HG03064 (cell line): Measurements from ENCODE around the gene KCTD3.

Experiments
- ATAC-seq: cut with Tn5 transposase; IDR thresholded peaks from one replicate; pipeline ENCODE4 v1.9.1; 2021; ENCODE audit warnings: low read depth; ENCODE audit not compliant: unreplicated experiment

Gene KCTD3

GRCh38 chr1:215566556-215567490 is at the start of gene KCTD3:
TSS of gene KCTD3 (plus strand) at chr1:215567304. CDS start at chr1:215567686, 382 bp downstream.
- peak; percentile 71 for ATAC-seq

GRCh38 chr1:215517441-215517891 is 49.6 kb upstream of the KCTD3 start:
- no peak for ATAC-seq

- ATAC-seq, result no peak
These were observed 48.5 kb upstream of the KCTD3 start for GRCh38 chr1:215518594-215518993.

- ATAC-seq, result no peak
These were observed 45.8 kb upstream of the KCTD3 start for GRCh38 chr1:215521279-215521678.

- no peak for ATAC-seq
These were observed 43.8 kb upstream of the KCTD3 start for GRCh38 chr1:215523128-215523861.

GRCh38 chr1:215523906-215524305 is 43.2 kb upstream of the KCTD3 start:
- ATAC-seq, result no peak

- ATAC-seq, result no peak
These were observed 40.8 kb upstream of the KCTD3 start for GRCh38 chr1:215526147-215526845.

- ATAC-seq, result no peak
These were observed 40.3 kb upstream of the KCTD3 start for GRCh38 chr1:215526846-215527151.

GRCh38 chr1:215529111-215529510 is 38.0 kb upstream of the KCTD3 start:
- ATAC-seq, result no peak

- ATAC-seq, result no peak
These were observed 37.5 kb upstream of the KCTD3 start for GRCh38 chr1:215529571-215529970.

- ATAC-seq, result no peak
These were observed 36.6 kb upstream of the KCTD3 start for GRCh38 chr1:215530401-215530984.

- no peak for ATAC-seq
These were observed 27.1 kb upstream of the KCTD3 start for GRCh38 chr1:215539803-215540570.

- no peak for ATAC-seq
These were observed 24.8 kb upstream of the KCTD3 start for GRCh38 chr1:215542301-215542700.

GRCh38 chr1:215543191-215543606 is 23.9 kb upstream of the KCTD3 start:
- ATAC-seq, result peak; percentile 76

- no peak for ATAC-seq
These were observed 23.3 kb upstream of the KCTD3 start for GRCh38 chr1:215543806-215544205.

- ATAC-seq, result no peak
These were observed 22.5 kb upstream of the KCTD3 start for GRCh38 chr1:215544566-215544965.

- no peak for ATAC-seq
These were observed 22.0 kb upstream of the KCTD3 start for GRCh38 chr1:215545096-215545495.

GRCh38 chr1:215547011-215547410 is 20.1 kb upstream of the KCTD3 start:
- no peak for ATAC-seq

- no peak for ATAC-seq
These were observed 15.3 kb upstream of the KCTD3 start for GRCh38 chr1:215551806-215552205.

- no peak for ATAC-seq
These were observed 12.2 kb upstream of the KCTD3 start for GRCh38 chr1:215554865-215555264.
